Measurements from ENCODE around the gene NUDT8.

DNA sequence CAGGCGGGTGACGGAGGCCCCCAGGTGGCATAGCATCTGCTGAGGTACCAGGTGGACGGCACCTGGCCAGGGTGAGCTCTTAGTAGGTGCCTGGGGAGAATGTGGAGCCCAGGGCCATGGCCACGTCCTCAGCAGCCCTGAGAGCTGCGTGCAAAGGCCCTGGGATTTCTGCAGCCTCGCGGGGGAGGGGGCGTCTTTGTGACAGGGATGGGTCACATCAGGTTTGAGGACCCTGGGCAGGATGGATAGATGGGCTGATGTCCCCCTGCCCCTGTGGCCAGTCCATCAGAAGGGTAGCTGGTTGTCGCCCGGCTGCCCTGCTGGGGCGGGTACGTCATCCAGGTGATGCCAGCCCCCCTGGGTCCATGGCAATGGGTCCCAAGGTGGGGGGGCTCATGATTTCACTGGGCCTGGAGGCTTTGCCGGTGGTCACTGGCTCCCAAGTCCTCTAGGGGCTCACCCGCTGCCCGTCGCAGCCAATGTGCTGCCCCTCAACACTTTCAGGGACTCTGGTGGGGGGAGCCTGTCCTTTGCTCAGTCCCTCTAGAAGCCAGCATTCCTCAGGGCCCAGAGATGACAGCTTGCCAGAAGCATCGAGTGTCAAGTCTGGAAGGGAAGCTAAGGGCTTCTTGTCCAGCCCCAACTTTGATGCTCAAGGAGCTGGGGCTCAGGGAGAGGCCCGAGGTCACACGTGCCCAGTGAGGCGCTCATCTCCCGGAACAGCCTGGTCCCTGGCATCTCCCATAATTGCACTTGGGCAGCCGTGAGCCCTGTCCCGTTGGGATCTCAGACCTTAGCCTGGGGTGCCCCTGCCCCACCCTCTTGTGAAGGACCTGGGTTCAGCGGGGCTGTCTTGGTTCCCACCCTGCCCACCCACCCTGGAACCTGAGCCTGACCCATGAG, 9.0 kb upstream of the NUDT8 start:
- TF ChIP-seq CTCF (IDR thresholded peaks at IDR 0.05; ENCODE audit: insufficient read depth, low read depth, low read length) (no peak), EZH2 (IDR thresholded peaks at IDR 0.05; ENCODE audit: insufficient read depth, low read length) (no peak)

Measured in astrocyte (in vitro differentiated cells and primary cell).